HCT116 (cell line): ENCODE data around the gene KIF26B. TPM values are rescaled to one million over a fixed set of nuclear protein-coding genes. Genes with fewer than 3 reads are reported as not detected.

ENCODE experiments used
- EZH2phosphoT487 ChIP-seq: fragments of 200-600 bp; IDR thresholded peaks from 2 replicates; pipeline ENCODE4 v1.6.1; 2018; ENCODE audit warnings: antibody characterized with exemption, borderline replicate concordance
- SP1 ChIP-seq: IDR thresholded peaks from 2 replicates; pipeline ENCODE4 v1.6.1; 2012; ENCODE audit warnings: low read depth
- total RNA-seq: library from RNA; stranded (reverse); gene quantifications from one replicate; pipeline ENCODE4 v1.2.1, GENCODE V29; 2021; ENCODE audit not compliant: unreplicated experiment
- TF ChIP-seq, protein P1 (sequence below), 3 experiments: fragments of 200-600 bp in 1 of 3; sonication (generic) in 1 of 3; IDR thresholded peaks in 2 of 3; conservative IDR thresholded peaks in 1 of 3; 2 replicates each; pipeline ENCODE4 v1.5.1; 2012 to 2017; ENCODE audit warnings: low read depth in 2 of 3, low read length in 2 of 3, antibody characterized with exemption in 1 of 3, borderline replicate concordance in 1 of 3, control low read depth in 1 of 3, mild to moderate bottlenecking in 1 of 3, mixed read lengths in 1 of 3, mixed run types in 1 of 3, moderate library complexity in 1 of 3; ENCODE audit not compliant: insufficient read depth in 1 of 3
- TF ChIP-seq, protein P2 (sequence below): IDR thresholded peaks from 2 replicates; pipeline ENCODE4 v1.6.1; 2012
- TF ChIP-seq, protein P3 (sequence below): IDR thresholded peaks from 2 replicates; pipeline ENCODE4 v1.6.1; 2012; ENCODE audit warnings: low read depth

The KIF26B gene
- total RNA-seq, 1 experiment from 2014 or later: 0.49 TPM

DNA sequence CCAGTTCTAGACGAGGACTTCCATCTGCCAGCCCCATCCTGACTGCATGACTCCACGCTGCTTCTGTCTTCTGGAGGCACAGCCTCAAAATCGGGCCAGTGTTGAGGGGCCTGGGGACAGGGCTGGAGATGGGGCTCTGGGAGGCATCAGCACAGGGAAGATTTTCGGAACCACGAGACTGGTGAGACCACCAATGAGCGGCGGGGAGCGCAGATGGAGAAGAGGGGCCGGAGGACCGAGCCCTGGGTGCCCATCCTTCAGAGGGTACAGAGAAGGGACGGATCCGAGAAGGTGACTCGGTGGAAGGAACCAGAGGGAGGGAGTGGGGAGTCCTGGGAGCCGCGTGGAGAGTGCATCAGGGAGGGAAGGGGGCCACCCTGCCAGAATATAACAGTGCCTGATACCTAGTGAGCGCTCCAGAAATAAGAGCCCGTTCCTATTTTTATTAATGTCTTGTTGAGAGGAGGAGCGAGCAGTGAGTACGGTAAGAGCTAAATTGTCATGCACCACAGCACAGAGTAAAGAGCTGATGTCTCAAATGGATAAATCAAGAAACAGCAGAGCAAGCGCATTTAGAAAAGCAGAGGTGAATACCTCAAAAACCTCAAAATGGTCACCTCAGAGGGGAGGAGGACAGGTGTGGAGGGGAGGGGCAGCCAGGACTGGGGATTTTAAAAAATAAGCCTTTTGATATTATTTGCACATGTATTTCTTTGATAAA, 26.2 kb upstream of the KIF26B start (continued):
- TF ChIP-seq SP1 (no peak), EZH2phosphoT487 (no peak)
- TF ChIP-seq, protein P1, sequence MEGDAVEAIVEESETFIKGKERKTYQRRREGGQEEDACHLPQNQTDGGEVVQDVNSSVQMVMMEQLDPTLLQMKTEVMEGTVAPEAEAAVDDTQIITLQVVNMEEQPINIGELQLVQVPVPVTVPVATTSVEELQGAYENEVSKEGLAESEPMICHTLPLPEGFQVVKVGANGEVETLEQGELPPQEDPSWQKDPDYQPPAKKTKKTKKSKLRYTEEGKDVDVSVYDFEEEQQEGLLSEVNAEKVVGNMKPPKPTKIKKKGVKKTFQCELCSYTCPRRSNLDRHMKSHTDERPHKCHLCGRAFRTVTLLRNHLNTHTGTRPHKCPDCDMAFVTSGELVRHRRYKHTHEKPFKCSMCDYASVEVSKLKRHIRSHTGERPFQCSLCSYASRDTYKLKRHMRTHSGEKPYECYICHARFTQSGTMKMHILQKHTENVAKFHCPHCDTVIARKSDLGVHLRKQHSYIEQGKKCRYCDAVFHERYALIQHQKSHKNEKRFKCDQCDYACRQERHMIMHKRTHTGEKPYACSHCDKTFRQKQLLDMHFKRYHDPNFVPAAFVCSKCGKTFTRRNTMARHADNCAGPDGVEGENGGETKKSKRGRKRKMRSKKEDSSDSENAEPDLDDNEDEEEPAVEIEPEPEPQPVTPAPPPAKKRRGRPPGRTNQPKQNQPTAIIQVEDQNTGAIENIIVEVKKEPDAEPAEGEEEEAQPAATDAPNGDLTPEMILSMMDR (IDR thresholded peaks at IDR 0.05 in 2 of 3, conservative IDR thresholded peaks at IDR 0.05 in 1 of 3; ENCODE audit: borderline replicate concordance in 1 of 3, insufficient read depth in 1 of 3, low read depth in 2 of 3, low read length in 2 of 3): no peak
- TF ChIP-seq, protein P2, sequence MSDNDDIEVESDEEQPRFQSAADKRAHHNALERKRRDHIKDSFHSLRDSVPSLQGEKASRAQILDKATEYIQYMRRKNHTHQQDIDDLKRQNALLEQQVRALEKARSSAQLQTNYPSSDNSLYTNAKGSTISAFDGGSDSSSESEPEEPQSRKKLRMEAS: no peak
- TF ChIP-seq, protein P3, sequence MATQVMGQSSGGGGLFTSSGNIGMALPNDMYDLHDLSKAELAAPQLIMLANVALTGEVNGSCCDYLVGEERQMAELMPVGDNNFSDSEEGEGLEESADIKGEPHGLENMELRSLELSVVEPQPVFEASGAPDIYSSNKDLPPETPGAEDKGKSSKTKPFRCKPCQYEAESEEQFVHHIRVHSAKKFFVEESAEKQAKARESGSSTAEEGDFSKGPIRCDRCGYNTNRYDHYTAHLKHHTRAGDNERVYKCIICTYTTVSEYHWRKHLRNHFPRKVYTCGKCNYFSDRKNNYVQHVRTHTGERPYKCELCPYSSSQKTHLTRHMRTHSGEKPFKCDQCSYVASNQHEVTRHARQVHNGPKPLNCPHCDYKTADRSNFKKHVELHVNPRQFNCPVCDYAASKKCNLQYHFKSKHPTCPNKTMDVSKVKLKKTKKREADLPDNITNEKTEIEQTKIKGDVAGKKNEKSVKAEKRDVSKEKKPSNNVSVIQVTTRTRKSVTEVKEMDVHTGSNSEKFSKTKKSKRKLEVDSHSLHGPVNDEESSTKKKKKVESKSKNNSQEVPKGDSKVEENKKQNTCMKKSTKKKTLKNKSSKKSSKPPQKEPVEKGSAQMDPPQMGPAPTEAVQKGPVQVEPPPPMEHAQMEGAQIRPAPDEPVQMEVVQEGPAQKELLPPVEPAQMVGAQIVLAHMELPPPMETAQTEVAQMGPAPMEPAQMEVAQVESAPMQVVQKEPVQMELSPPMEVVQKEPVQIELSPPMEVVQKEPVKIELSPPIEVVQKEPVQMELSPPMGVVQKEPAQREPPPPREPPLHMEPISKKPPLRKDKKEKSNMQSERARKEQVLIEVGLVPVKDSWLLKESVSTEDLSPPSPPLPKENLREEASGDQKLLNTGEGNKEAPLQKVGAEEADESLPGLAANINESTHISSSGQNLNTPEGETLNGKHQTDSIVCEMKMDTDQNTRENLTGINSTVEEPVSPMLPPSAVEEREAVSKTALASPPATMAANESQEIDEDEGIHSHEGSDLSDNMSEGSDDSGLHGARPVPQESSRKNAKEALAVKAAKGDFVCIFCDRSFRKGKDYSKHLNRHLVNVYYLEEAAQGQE: no peak
